HepG2 (cell line): ENCODE data around the gene ZNF223. TPM values are rescaled to one million over a fixed set of nuclear protein-coding genes. Genes with fewer than 3 reads are reported as not detected.

Experiments used
- CEBPB ChIP-seq: IDR thresholded peaks from 2 replicates; pipeline ENCODE4 v1.6.1; 2011; ENCODE audit warnings: low read depth, low read length, improper control_type of control experiment, borderline replicate concordance
- DNMT1 ChIP-seq: sonication (generic); formaldehyde crosslinking; IDR thresholded peaks from 2 replicates; pipeline ENCODE4 v1.5.1; 2020; ENCODE audit warnings: mild to moderate bottlenecking, missing genetic modification reagents
- ESRRA ChIP-seq: sonication (generic); formaldehyde crosslinking; IDR thresholded peaks from 2 replicates; pipeline ENCODE4 v1.5.1; 2020; ENCODE audit warnings: mild to moderate bottlenecking, low read depth, missing genetic modification reagents
- FIP1L1 ChIP-seq: fragments of 200-400 bp; formaldehyde crosslinking; IDR thresholded peaks from 2 replicates; pipeline ENCODE4 v1.6.1; 2018; ENCODE audit warnings: low read depth, mild to moderate bottlenecking, low read length, moderate library complexity, borderline replicate concordance; ENCODE audit not compliant: insufficient read depth
- FOXK2 ChIP-seq: fragments of 450-650 bp; IDR thresholded peaks from 2 replicates; pipeline ENCODE4 v1.6.1; 2016
- GATAD2A ChIP-seq: IDR thresholded peaks from 2 replicates; pipeline ENCODE4 v1.6.1; 2016
- GMEB2 ChIP-seq: IDR thresholded peaks from 2 replicates; pipeline ENCODE4 v1.6.1; 2016; ENCODE audit warnings: missing biosample characterization, missing genetic modification reagents, low read depth
- HMGXB4 ChIP-seq, 2 experiments: sonication (generic) in 1 of 2; formaldehyde crosslinking in 1 of 2; IDR thresholded peaks; 2 replicates each; pipeline versions ENCODE4 v1.4.0 to v1.6.1; 2018 to 2020; ENCODE audit warnings: missing genetic modification reagents in 2 of 2, borderline replicate concordance in 1 of 2, low read depth in 1 of 2, mild to moderate bottlenecking in 1 of 2, missing biosample characterization in 1 of 2
- ISL2 ChIP-seq: sonication (generic); formaldehyde crosslinking; IDR thresholded peaks from 2 replicates; pipeline ENCODE4 v1.5.0; 2020; ENCODE audit warnings: missing genetic modification reagents
- JUNB ChIP-seq: sonication (generic); formaldehyde crosslinking; IDR thresholded peaks from 2 replicates; pipeline ENCODE4 v1.8.0; 2022; ENCODE audit warnings: missing genetic modification reagents, mild to moderate bottlenecking, borderline replicate concordance
- KDM3A ChIP-seq: IDR thresholded peaks from 2 replicates; pipeline ENCODE4 v1.6.1; 2018; ENCODE audit warnings: low read depth, missing compliant biosample characterization
- MXI1 ChIP-seq: IDR thresholded peaks from 3 replicates; pipeline ENCODE4 v1.6.1; 2012; ENCODE audit warnings: low read depth, low read length, inconsistent platforms, borderline replicate concordance
- NR2F6 ChIP-seq, 2 experiments: IDR thresholded peaks; 2 replicates each; pipeline ENCODE4 v1.6.1; 2016; ENCODE audit warnings: antibody characterized with exemption in 1 of 2, mild to moderate bottlenecking in 1 of 2
- RXRA ChIP-seq: sonication (generic); formaldehyde crosslinking; IDR thresholded peaks from 2 replicates; pipeline ENCODE4 v1.5.1; 2020; ENCODE audit warnings: missing genetic modification reagents
- SIX4 ChIP-seq: sonication (generic); formaldehyde crosslinking; IDR thresholded peaks from 2 replicates; pipeline ENCODE4 v1.4.0; 2020; ENCODE audit warnings: missing genetic modification reagents
- SMAD1 ChIP-seq: sonication (generic); formaldehyde crosslinking; IDR thresholded peaks from 2 replicates; pipeline ENCODE4 v1.4.0; 2020; ENCODE audit warnings: missing genetic modification reagents, low read depth, mild to moderate bottlenecking, borderline replicate concordance
- TFAP4 ChIP-seq: sonication (generic); IDR thresholded peaks from 2 replicates; pipeline ENCODE4 v1.6.1; 2016; ENCODE audit warnings: low read depth, borderline replicate concordance
- TFE3 ChIP-seq: IDR thresholded peaks from 2 replicates; pipeline ENCODE4 v1.6.1; 2016
- U2AF1 ChIP-seq: fragments of 200-400 bp; formaldehyde crosslinking; optimal IDR thresholded peaks from 2 replicates; pipeline ENCODE3; 2017; ENCODE audit warnings: mild to moderate bottlenecking, low read depth, low read length
- ZGPAT ChIP-seq: IDR thresholded peaks from 2 replicates; pipeline ENCODE4 v1.6.1; 2016; ENCODE audit warnings: mild to moderate bottlenecking
- ZSCAN31 ChIP-seq: sonication (generic); formaldehyde crosslinking; IDR thresholded peaks from 2 replicates; pipeline ENCODE4 v1.5.0; 2020; ENCODE audit warnings: low read depth, mild to moderate bottlenecking, missing genetic modification reagents
- polyA plus RNA-seq, 8 experiments: library from polyadenylated mRNA; depleted of rRNA in 3 of 8; stranded (reverse) in 7 of 8; unstranded in 1 of 8; fragments of >200 nt; fragmentation: Illumina TruSeq in 4 of 8; extraction: Trizol in 4 of 8; gene quantifications; 2 replicates each; pipeline versions ENCODE4 v1.2.1 to v1.2.3, GENCODE V29; 2011 to 2016; ENCODE audit warnings: low read depth in 4 of 8, missing spikeins in 1 of 8, mixed read lengths in 1 of 8; ENCODE audit not compliant: insufficient read depth in 1 of 8
- total RNA-seq, 5 experiments: library from RNA; depleted of rRNA; stranded (reverse); fragments of >200 nt; fragmentation: Illumina TruSeq; extraction: Trizol; gene quantifications; 2 replicates each; pipeline ENCODE4 v1.2.3, GENCODE V29; 2016; ENCODE audit warnings: low read depth in 1 of 5

The ZNF223 gene
- total and polyA plus RNA-seq, 2 of the 13 experiments (the other 11 are each of a cell fraction or from before 2014, with no cell fraction given) = 2.0 to 4.8 TPM

GRCh38 chr19:44113138-44113783 is 61.4 kb downstream of the ZNF223 start, which contains the start of gene ZNF225 (continued):
- peak; percentile 64 to 74; a peak in 2 of 4 replicates for TF ChIP-seq HMGXB4 (CRISPR knock-in tag; IDR thresholded peaks at IDR 0.05; ENCODE audit: borderline replicate concordance in 1 of 2, low read depth in 1 of 2)
- TF ChIP-seq JUNB (CRISPR knock-in tag) = no peak
- peak; percentile 19; the same call in 1 of the 2 replicates for TF ChIP-seq ZSCAN31 (CRISPR knock-in tag)
- no peak for TF ChIP-seq U2AF1
- 0 out of 2 replicates have a peak, but pooled peaks have one; percentile 20 for TF ChIP-seq ISL2 (CRISPR knock-in tag)
- TF ChIP-seq ESRRA (CRISPR knock-in tag) = peak; percentile 43; the same call in 1 of the 2 replicates
- peak; percentile 64; the same call in 1 of the 2 replicates for TF ChIP-seq SIX4 (CRISPR knock-in tag)
- TF ChIP-seq FIP1L1 = no peak
- peak; percentile 75 for TF ChIP-seq GMEB2 (CRISPR knock-in tag)
- no peak for TF ChIP-seq KDM3A (CRISPR knock-in tag)
- TF ChIP-seq NR2F6 (IDR thresholded peaks at IDR 0.05) = no peak
- TF ChIP-seq NR2F6 (CRISPR knock-in tag; IDR thresholded peaks at IDR 0.05) = peak; percentile 54; the same call in 1 of the 2 replicates
- peak; percentile 63; the same call in 1 of the 3 replicates for TF ChIP-seq MXI1
- TF ChIP-seq DNMT1 = no peak
- peak; percentile 68; the same call in 1 of the 2 replicates for TF ChIP-seq SMAD1 (CRISPR knock-in tag)
- no peak for TF ChIP-seq FOXK2
- TF ChIP-seq TFAP4 = peak; percentile 63; the same call in 1 of the 2 replicates
- no peak for TF ChIP-seq GATAD2A (CRISPR knock-in tag)
- peak; percentile 86 for TF ChIP-seq RXRA (CRISPR knock-in tag)
- no peak for TF ChIP-seq CEBPB
- 0 out of 2 replicates have a peak, but pooled peaks have one; percentile 22 for TF ChIP-seq TFE3
- peak; percentile 73; the same call in 1 of the 2 replicates for TF ChIP-seq ZGPAT (CRISPR knock-in tag)
